ENCODE measurements around the gene MYOCOS.
"Not testable (repeated sequence)": the region's sequence is repeated elsewhere in the genome, so short reads cannot be mapped to it uniquely, and the experiment has no call there.

Gene MYOCOS, protein sequence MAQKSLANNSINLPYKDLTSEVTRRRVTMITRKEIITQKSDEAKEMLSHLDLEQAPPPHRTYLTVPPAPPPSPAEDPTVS

DNA sequence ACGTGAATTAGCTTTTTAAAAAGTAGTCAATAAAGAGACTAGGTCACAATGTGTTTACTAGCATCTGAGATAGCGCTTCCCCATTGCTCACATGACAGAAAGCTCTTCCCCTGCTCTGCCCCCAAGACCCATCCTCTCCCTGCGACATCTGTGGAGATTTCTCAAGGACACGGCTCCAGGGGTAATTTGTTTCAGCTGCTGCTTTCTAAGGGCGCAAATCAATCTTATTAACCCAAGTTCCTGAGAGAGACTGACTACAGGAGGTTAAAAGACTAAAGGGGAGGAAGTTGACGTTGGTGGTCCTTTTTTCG, at the start of gene MYOCOS:
Gene MYOCOS (plus strand): TSS at position 92 of the 311 bp plus-strand sequence. CDS start 1,641 bp downstream, outside the sequence.
- DNase-seq: no peak

- no peak for DNase-seq
These were observed 45.9 kb upstream of the MYOCOS start for GRCh38 chr1:171576144-171576543.

- DNase-seq: no peak
These were observed 40.8 kb upstream of the MYOCOS start for GRCh38 chr1:171581226-171581625.

DNA sequence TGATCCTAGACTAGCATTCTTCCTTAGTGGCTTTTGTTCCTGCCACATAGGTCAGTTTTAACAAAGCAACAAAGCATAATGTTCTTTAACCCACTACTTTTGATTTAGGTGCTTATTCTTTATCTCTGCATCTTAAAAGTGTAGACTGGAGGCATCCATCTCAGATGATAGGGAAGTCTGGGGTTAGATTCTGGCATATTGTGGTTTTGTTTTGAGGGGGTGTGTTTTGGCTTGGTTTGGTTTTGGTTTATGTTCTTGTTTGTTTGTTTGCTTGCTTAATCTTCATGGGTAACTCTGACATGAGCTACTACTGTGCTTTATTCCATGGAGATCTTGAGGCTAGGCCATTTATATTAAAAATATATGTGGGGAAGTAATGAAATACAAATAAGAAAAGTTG, 40.3 kb upstream of the MYOCOS start:
- DNase-seq: no peak

- no peak for DNase-seq
These were observed 39.5 kb upstream of the MYOCOS start for GRCh38 chr1:171582589-171582988.

DNA sequence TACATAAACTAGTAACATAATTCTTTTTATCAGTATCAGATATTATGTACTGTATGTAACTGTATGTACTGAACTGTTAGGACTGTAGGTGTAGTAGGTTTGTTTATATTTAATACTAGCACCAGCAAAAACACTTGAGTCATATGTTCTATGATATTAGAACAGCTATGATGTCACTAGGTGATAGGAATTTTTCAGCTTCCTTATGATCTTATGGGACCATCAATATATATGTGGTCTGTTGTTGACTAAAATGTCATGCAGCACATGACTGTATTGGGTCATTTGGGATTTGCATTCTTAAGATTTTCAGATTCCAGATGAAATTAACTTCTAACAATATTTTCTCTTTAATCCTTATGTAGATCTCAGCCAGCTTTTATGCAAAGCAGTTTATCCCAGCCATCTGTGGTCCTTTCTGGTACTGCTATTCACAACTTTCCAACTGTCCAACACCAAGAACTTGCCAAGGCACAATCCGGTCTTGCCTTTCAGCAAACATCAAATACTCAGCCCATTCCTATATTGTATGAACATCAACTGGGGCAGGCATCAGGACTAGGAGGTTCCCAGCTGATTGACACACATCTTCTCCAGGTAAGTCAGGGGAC, 38.3 kb upstream of the MYOCOS start:
- no peak for DNase-seq

DNA sequence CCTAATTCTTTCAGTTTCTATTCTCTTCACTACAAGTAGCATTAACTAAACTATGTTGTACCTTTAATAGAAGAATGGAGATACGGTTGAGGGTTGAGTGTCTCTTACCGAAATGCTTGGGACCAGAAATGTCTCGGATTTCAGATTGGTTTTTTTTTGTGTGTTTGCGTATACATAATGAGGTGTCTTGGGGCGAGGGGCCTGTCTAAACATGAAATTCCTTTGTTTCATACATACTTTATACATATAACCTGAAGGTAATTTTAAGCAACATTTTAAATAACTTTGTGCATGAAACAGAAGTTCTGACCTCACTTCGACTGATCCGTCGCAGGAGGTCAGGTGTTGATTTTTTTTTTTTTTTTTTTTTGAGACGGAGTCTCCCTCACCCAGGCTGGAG, 36.3 kb upstream of the MYOCOS start:
- no peak for DNase-seq

GRCh38 chr1:171588230-171588629, 33.8 kb upstream of the MYOCOS start:
- DNase-seq: no peak

- DNase-seq: no peak
These were observed 32.0 kb upstream of the MYOCOS start for GRCh38 chr1:171590022-171590421.

DNA sequence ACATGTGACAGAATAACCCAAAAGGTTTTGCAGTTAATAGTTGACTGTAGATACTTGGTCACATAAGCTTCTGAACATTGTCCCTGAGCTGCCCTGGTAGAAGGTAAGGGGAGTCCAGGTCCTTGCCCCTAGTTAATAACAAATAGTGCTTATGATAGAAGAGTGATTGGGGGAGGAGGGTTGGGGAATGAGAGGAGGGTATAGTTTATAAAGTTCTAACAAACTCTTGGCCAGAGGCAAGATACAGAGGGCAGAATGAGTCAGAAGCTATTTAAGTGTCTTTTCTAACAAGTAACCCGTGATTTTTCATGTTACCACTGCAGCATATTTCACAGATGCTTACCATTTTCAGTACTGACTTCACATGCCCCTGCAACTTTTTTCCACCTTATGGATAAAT, 26.7 kb upstream of the MYOCOS start:
- no peak for DNase-seq

DNA sequence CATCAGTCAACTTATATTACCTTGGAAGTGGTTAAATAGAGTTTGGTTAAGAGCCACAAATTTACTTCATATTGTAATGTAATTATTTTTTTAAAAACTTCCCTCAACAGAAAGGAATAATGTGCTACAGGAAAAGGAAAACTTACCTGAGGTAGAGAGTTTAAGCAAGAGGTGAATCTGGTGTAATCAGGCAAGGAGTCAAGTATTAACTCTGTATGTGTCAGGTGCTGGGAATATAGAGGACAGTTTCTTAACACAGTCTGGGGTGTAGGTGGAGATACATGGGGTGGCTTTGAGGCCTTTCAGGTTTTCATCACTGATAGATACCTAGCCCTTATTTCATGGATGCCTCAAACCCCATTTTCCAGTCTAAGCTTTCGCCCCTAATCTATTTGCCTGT, 25.9 kb upstream of the MYOCOS start:
- no peak for DNase-seq

- no peak for DNase-seq
These were observed 25.3 kb upstream of the MYOCOS start for GRCh38 chr1:171596705-171597104.

GRCh38 chr1:171597203-171597602, 24.8 kb upstream of the MYOCOS start:
- peak; percentile 6 to 17 for DNase-seq

- DNase-seq: not testable (repeated sequence)
These were observed 21.7 kb upstream of the MYOCOS start for GRCh38 chr1:171600310-171600709.

- DNase-seq: no peak
These were observed 21.2 kb upstream of the MYOCOS start for GRCh38 chr1:171600862-171601261.

DNA sequence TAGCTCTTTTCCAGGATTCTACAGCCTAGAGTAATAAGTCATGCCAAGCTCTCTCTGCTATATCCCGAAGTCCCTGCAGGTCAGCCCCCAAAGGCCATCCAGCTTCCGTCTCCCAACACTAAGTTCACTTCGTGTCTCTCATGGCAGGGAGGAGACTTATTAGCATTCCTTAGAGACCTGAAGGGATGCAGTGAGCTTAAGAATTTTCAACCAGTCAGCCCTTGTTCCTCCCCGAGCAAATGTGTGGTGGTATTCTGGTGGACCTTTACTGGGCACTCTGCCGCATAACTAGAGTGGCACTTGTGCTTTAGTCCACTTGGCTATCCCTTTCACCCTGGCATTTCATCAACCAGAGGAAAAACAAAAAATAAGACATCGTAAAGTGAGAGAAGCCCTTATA, 19.0 kb upstream of the MYOCOS start:
- not testable (repeated sequence) for DNase-seq

GRCh38 chr1:171606402-171606941, 15.6 kb upstream of the MYOCOS start:
- DNase-seq: no peak

DNA sequence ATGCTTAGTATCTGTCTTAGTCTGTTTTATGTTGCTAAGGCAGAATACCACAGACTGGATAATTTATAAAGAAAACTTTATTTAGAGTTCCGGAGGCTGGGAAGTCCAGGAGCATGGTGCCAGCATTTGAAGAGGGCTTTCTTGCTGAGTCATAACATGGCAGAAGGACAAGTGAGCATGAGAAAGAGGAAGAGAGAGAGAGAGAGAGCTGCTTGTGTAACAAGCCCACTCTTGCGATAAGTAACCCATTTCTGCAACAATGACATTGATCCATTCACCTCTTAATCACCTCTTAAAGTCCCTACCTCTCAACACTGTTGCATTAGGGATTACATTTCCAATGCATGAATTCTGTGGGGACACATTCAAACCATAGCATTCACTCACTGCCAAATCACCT, 11.7 kb upstream of the MYOCOS start:
- DNase-seq: peak; percentile 37 to 46

DNA sequence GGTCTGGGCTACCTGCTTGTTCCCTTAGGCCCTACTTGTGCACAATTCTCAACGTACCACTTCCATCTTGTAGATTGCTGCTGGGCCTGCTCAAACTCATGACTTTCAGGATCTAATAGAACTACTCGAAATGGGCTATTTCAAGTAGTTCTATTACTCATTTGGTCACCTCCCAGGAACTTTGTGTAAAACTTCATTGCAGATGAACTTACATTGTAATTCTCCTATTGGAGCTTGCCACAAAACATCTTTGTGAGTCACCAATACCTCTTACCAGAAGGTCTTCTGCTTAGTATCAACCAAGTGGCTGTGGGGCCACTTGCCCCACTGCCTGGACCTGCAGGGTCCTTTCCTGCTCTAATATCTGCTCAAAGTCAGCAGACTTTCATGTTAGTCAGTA, 10.7 kb upstream of the MYOCOS start:
- no peak for DNase-seq

DNA sequence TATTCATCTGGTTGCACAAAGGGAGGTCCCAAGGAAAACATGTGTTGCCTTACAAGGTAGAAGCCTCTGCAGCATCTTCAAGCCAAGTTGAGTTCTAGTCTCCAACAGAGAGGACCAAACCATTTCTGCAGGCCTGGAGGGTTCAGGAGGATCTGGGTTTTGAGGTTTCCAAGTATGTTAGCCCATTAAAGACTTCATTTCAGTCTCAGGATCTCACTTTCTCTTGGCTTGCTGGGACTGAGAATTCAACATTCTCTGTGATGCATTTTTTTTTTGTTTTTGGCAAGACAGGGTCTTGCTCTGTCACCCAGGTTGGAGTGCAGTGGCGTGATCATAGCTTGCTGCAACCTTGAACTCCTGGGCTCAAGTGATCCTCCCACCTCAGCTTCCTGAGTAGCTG, 8.8 kb upstream of the MYOCOS start:
- no peak for DNase-seq

GRCh38 chr1:171615122-171615906, 6.7 kb upstream of the MYOCOS start:
- not testable (repeated sequence) for DNase-seq

GRCh38 chr1:171616586-171616985, 5.5 kb upstream of the MYOCOS start:
- DNase-seq: no peak

GRCh38 chr1:171623651-171624331, 1.7 kb downstream of the MYOCOS start:
- DNase-seq: no peak

DNA sequence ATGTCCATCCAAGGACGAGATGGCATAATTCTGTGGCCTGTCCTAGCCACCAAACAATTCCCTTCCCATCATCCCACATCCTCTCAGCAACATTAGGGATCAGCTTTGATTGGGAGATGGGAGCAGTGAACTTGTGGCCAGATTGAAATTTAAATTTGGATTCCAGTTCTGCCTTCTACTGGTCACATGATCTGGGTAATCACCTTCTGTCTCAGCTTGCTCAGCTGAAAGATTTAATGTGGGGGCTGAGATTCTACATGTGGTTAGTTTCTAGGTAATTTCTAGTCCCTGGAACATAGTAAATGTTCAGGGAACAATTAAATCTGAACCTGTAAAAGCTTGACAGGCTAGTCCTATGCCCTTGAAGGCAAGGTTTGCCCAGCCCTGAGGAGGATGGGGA, 3.2 kb downstream of the MYOCOS start:
- DNase-seq: no peak
